Adrenal gland (tissue), 5 donors: ENCODE data around the gene ST13.

Experiments
- POLR2A ChIP-seq, 2 donors: fragments of 450-650 bp; IDR thresholded peaks; one replicate each; pipeline ENCODE4 v1.6.1; 2017; ENCODE audit warnings: antibody characterized with exemption in 2 of 2, mild to moderate bottlenecking in 2 of 2, moderate library complexity in 1 of 2
- TF ChIP-seq, protein P1 (sequence below), 6 experiments: fragments of 450-650 bp in 4 of 6; fragments of 200-600 bp in 2 of 6; sonication (generic) in 1 of 6; IDR thresholded peaks; 1 replicate in 5 of 6; 2 replicates in 1 of 6; pipeline versions ENCODE4 v1.5.1 to v1.8.0; 2016 to 2021; ENCODE audit warnings: antibody characterized with exemption in 6 of 6, mild to moderate bottlenecking in 2 of 6, moderate library complexity in 1 of 6
- donor health status: DM: no; HTN: no; CAD: no.

DNA sequence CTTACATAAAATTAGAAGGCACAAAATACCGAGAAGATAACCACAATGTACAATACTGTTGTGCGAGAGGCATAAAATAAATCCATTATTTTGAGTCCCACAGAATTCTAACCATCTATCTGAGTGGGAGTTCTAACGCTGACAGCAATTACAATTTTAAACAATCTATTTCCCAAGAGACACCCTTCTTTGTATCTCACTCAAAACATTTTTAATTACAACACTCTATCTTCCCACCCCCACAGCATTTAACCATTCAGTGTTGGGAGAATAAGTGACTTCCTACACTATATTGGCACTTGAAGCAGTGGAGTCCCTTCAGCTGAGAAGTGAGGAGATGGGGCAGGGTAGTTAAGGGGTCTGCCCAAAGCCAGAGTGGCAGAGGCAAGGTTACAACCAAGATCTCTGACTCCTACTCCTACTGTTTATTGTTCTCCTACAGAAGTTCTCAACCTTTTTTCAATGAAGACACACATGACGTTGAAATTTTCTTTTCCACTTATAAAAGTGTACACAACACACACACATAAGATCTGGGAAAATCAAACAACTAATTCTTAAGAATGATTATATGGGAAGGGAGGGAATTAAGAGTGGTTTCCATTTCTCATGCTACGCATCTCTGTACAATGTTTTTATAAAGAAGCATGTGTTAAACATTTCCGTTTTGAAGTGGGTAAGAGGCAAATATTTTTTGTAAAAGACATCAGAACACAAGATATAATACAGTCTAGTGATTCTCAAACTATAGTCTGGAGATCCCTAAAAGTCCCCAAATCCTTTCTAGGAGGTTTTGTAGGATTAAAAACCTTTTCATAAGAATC is 48.2 kb downstream of the ST13 start:
- no peak for TF ChIP-seq POLR2A (IDR thresholded peaks at IDR 0.05)
- TF ChIP-seq, protein P1, sequence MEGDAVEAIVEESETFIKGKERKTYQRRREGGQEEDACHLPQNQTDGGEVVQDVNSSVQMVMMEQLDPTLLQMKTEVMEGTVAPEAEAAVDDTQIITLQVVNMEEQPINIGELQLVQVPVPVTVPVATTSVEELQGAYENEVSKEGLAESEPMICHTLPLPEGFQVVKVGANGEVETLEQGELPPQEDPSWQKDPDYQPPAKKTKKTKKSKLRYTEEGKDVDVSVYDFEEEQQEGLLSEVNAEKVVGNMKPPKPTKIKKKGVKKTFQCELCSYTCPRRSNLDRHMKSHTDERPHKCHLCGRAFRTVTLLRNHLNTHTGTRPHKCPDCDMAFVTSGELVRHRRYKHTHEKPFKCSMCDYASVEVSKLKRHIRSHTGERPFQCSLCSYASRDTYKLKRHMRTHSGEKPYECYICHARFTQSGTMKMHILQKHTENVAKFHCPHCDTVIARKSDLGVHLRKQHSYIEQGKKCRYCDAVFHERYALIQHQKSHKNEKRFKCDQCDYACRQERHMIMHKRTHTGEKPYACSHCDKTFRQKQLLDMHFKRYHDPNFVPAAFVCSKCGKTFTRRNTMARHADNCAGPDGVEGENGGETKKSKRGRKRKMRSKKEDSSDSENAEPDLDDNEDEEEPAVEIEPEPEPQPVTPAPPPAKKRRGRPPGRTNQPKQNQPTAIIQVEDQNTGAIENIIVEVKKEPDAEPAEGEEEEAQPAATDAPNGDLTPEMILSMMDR (IDR thresholded peaks at IDR 0.05): no peak
